Mesenchymal stem cell (in vitro differentiated cells and primary cell): ENCODE data around the gene HDAC7.

Source experiments
- DNase-seq: peaks from one replicate; pipeline ENCODE4 v3.0.0-alpha.2; 2013
- H2AFZ ChIP-seq: one replicate; pipeline ENCODE4 v1.6.1; 2013; ENCODE audit warnings: low read depth, mild to moderate bottlenecking, control low read depth, inconsistent platforms, low read length, moderate library complexity
- H2AK5ac ChIP-seq: 2 replicates; pipeline ENCODE4 v1.6.1; 2013; ENCODE audit warnings: low read length, moderate library complexity, mild to moderate bottlenecking, inconsistent platforms; ENCODE audit not compliant: severe bottlenecking
- H2BK120ac ChIP-seq: one replicate; pipeline ENCODE4 v1.6.1; 2013; ENCODE audit warnings: low read depth, mild to moderate bottlenecking, inconsistent platforms, low read length, moderate library complexity
- H2BK12ac ChIP-seq, 2 experiments: one replicate each; pipeline ENCODE4 v1.6.1; 2013; ENCODE audit warnings: inconsistent platforms in 2 of 2, low read length in 2 of 2, mild to moderate bottlenecking in 2 of 2, moderate library complexity in 2 of 2, control low read depth in 1 of 2
- H2BK15ac ChIP-seq: one replicate; pipeline ENCODE4 v1.6.1; 2013; ENCODE audit warnings: mild to moderate bottlenecking, low read depth, inconsistent platforms; ENCODE audit not compliant: poor library complexity, severe bottlenecking
- H2BK5ac ChIP-seq: 2 replicates; pipeline ENCODE4 v1.6.1; 2013; ENCODE audit warnings: low read depth, mild to moderate bottlenecking, low read length, control low read depth, inconsistent platforms; ENCODE audit not compliant: poor library complexity, severe bottlenecking
- H3K14ac ChIP-seq, 2 experiments: one replicate each; pipeline ENCODE4 v1.6.1; 2013; ENCODE audit warnings: inconsistent platforms in 2 of 2, low read length in 2 of 2, control low read depth in 1 of 2, mild to moderate bottlenecking in 1 of 2, moderate library complexity in 1 of 2
- H3K18ac ChIP-seq, 2 experiments: one replicate each; pipeline ENCODE4 v1.6.1; 2013; ENCODE audit warnings: inconsistent platforms in 2 of 2, low read length in 2 of 2, control low read depth in 1 of 2, low read depth in 1 of 2, mild to moderate bottlenecking in 1 of 2
- H3K23ac ChIP-seq, 2 experiments: one replicate each; pipeline ENCODE4 v1.6.1; 2013; ENCODE audit warnings: inconsistent platforms in 2 of 2, low read length in 2 of 2, mild to moderate bottlenecking in 2 of 2, moderate library complexity in 2 of 2, control low read depth in 1 of 2
- H3K27ac ChIP-seq: 2 replicates; pipeline ENCODE4 v1.5.1; 2013; ENCODE audit warnings: mild to moderate bottlenecking, moderate library complexity, low read length, control low read depth, inconsistent platforms; ENCODE audit not compliant: poor library complexity, severe bottlenecking
- H3K27me3 ChIP-seq, 2 experiments: 2 replicates each; pipeline versions ENCODE4 v1.6.1 to v1.7.0; 2013; ENCODE audit warnings: low read length in 2 of 2, mild to moderate bottlenecking in 2 of 2, moderate library complexity in 2 of 2, control low read depth in 1 of 2, inconsistent platforms in 1 of 2; ENCODE audit not compliant: control insufficient read depth in 1 of 2, insufficient read depth in 1 of 2
- H3K36me3 ChIP-seq, 2 experiments: 2 replicates each; pipeline versions ENCODE4 v1.6.1 to v1.7.0; 2013; ENCODE audit warnings: low read length in 2 of 2, control low read depth in 1 of 2, inconsistent platforms in 1 of 2, low read depth in 1 of 2, mild to moderate bottlenecking in 1 of 2; ENCODE audit not compliant: insufficient read depth in 2 of 2, control insufficient read depth in 1 of 2
- H3K4ac ChIP-seq, 2 experiments: one replicate each; pipeline ENCODE4 v1.6.1; 2013; ENCODE audit warnings: inconsistent platforms in 2 of 2, low read length in 2 of 2, mild to moderate bottlenecking in 2 of 2, moderate library complexity in 2 of 2, control low read depth in 1 of 2, low read depth in 1 of 2
- H3K4me1 ChIP-seq: 2 replicates; pipeline ENCODE4 v1.6.1; 2013; ENCODE audit warnings: low read depth, low read length, control low read depth; ENCODE audit not compliant: control insufficient read depth, insufficient read depth
- H3K4me2 ChIP-seq: 2 replicates; pipeline ENCODE4 v1.6.1; 2013; ENCODE audit warnings: low read length, mild to moderate bottlenecking, inconsistent platforms; ENCODE audit not compliant: poor library complexity, severe bottlenecking
- H3K4me3 ChIP-seq, 2 experiments: 2 replicates each; pipeline versions ENCODE4 v1.5.1 to v1.7.0; 2013; ENCODE audit warnings: low read length in 2 of 2, mild to moderate bottlenecking in 2 of 2, control low read depth in 1 of 2, low read depth in 1 of 2; ENCODE audit not compliant: insufficient read depth in 1 of 2
- H3K79me1 ChIP-seq: replicated peaks from 2 replicates; pipeline ENCODE4 v1.6.1; 2013; ENCODE audit warnings: mild to moderate bottlenecking, control low read depth, low read length, inconsistent platforms; ENCODE audit not compliant: poor library complexity, severe bottlenecking
- H3K9ac ChIP-seq: 2 replicates; pipeline ENCODE4 v1.7.0; 2013; ENCODE audit warnings: mild to moderate bottlenecking, low read length, moderate library complexity
- H3K9me3 ChIP-seq: 2 replicates; pipeline ENCODE4 v1.7.0; 2013; ENCODE audit warnings: mild to moderate bottlenecking, low read length; ENCODE audit not compliant: control insufficient read depth
- H4K8ac ChIP-seq: one replicate; pipeline ENCODE4 v1.6.1; 2013; ENCODE audit warnings: inconsistent platforms, mild to moderate bottlenecking, low read length, moderate library complexity
- H4K91ac ChIP-seq: one replicate; pipeline ENCODE4 v1.6.1; 2013; ENCODE audit warnings: mild to moderate bottlenecking, low read length, inconsistent platforms
- WGBS: methylation state at CpG from one replicate; pipeline ENCODE4 v1.1.7; 2013; ENCODE audit warnings: mixed read lengths; 5-methylcytosine and 5-hydroxymethylcytosine counted together

The HDAC7 gene

GRCh38 chr12:47821346-47821706, 1.6 kb upstream of the HDAC7 start:
- Histone ChIP-seq H3K36me3 (peaks cover 6% of the 10 kb centered on the region in 2 experiments), H3K18ac (peak overlapping the region; percentile 60 to 98), H3K9me3 (no peaks in the 10 kb centered on the region), H3K23ac (no peak overlapping the region), H3K4me3 (peak overlapping the region in 1 of 2 experiments; percentile 93), H2AK5ac (peak overlapping the region; percentile 99), H3K9ac (peak overlapping the region; percentile 99), H2BK12ac (peak overlapping the region; percentile 83 to 97), H2AFZ (peak overlapping the region; percentile 10), H3K79me1 (no peaks in the 10 kb centered on the region), H2BK120ac (peak overlapping the region; percentile 97), H2BK15ac (peak overlapping the region; percentile 93), H3K14ac (peak overlapping the region in 1 of 2 experiments; percentile 69), H2BK5ac (peak overlapping the region; percentile 94), H3K4me2 (no peak overlapping the region), H3K4ac (peak overlapping the region; percentile 93 to 94), H4K8ac (peak overlapping the region; percentile 88), H4K91ac (peak overlapping the region; percentile 86), H3K4me1 (peaks cover 41% of the 10 kb centered on the region), H3K27me3 (no peaks in the 10 kb centered on the region), H3K27ac (peak overlapping the region; percentile 100)
- no peak for DNase-seq
- WGBS, result 79% methylated on average over 2 of the region's 4 CpGs

GRCh38 chr12:47820631-47821345, 1.1 kb upstream of the HDAC7 start:
- Histone ChIP-seq H2BK12ac (peak overlapping the region; percentile 83 to 97), H2BK120ac (peak overlapping the region; percentile 99), H2BK5ac (peak overlapping the region; percentile 99), H2BK15ac (peak overlapping the region; percentile 93), H3K9me3 (no peaks in the 10 kb centered on the region), H3K36me3 (peaks cover 6% of the 10 kb centered on the region in 2 experiments), H4K8ac (peak overlapping the region; percentile 88), H3K4ac (peak overlapping the region; percentile 94 to 100), H3K4me2 (peak overlapping the region; percentile 79), H2AFZ (peak overlapping the region; percentile 10), H3K4me1 (peaks cover 41% of the 10 kb centered on the region), H4K91ac (peak overlapping the region; percentile 100), H3K4me3 (peak overlapping the region in 1 of 2 experiments; percentile 93), H3K23ac (no peak overlapping the region), H3K27ac (peak overlapping the region; percentile 100), H3K27me3 (no peaks in the 10 kb centered on the region), H3K9ac (peak overlapping the region; percentile 99), H2AK5ac (peak overlapping the region; percentile 99), H3K14ac (peak overlapping the region in 1 of 2 experiments; percentile 69), H3K18ac (peak overlapping the region; percentile 98 to 100), H3K79me1 (no peaks in the 10 kb centered on the region)
- WGBS, result 10% methylated on average over 16 of the region's 17 CpGs
- peak; percentile 98 for DNase-seq

DNA sequence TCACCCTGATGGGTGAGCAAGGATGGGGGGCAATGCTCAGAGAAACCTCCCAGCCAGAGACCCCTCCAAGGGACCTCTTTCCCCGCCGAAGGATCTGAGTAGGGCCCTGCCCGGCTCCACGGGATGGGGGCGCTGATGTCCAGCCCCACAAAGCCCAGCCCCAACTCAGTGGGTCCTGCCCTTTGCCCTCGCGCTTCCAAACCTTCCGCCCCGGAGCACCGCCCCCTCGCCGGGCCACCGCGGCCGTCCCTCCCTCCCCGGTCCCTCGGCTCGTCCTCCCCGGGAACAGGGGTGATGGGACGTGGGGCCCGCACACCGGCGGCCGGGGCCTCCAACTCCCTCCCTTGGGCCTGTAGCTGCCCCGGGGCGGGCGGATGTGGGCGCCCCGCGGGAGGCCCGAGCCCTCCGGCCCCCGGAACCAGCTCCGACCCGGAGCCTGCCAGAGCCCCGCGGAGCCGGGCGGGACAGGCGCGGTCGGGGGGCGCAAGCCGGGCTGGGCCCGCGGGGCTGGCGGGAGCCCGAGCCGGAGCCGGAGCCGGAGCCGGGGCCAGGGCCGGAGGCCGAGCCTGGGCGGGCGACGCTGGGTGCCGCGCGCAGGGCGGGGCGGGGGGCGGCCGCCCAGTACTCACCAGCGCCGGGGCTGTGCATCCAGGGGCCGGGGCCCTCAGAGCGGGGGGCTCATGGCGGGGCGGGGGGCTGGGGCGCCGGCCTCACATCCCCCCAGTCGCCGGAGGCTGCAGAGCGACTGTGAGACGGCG, 386 bp downstream of the HDAC7 start:
- Histone ChIP-seq H2AK5ac (peak overlapping the region; percentile 72), H3K9me3 (no peaks in the 10 kb centered on the region), H3K4me2 (peak overlapping the region; percentile 79), H3K23ac (peak overlapping the region in 1 of 2 experiments; percentile 51), H3K18ac (peak overlapping the region; percentile 96 to 100), H2AFZ (no peak overlapping the region), H3K27me3 (no peaks in the 10 kb centered on the region), H2BK12ac (peak overlapping the region; percentile 28 to 74), H3K4ac (peak overlapping the region; percentile 93 to 97), H3K14ac (peak overlapping the region; percentile 82 to 96), H2BK15ac (peak overlapping the region; percentile 96), H3K36me3 (peaks cover 10 to 16% of the 10 kb centered on the region in 2 experiments), H4K91ac (peak overlapping the region; percentile 96), H3K4me1 (peaks cover 42% of the 10 kb centered on the region), H3K79me1 (no peaks in the 10 kb centered on the region), H4K8ac (peak overlapping the region; percentile 83), H2BK5ac (peak overlapping the region; percentile 99), H3K4me3 (peak overlapping the region; percentile 70 to 93), H2BK120ac (peak overlapping the region; percentile 99), H3K27ac (peak overlapping the region; percentile 89), H3K9ac (peak overlapping the region; percentile 94)
- peak; percentile 45 for DNase-seq
- WGBS, result 1% methylated on average over 38 of the region's 77 CpGs
